CMK (cell line): ENCODE measurements around the gene ZCCHC13.
"Not testable (repeated sequence)": the region's sequence is repeated elsewhere in the genome, so short reads cannot be mapped to it uniquely, and the experiment has no call there.

ENCODE experiments used
- DNase-seq: peaks from one replicate; pipeline ENCODE4 v3.0.0-alpha.2; 2010; ENCODE audit warnings: low read depth

ZCCHC13 gene

DNA sequence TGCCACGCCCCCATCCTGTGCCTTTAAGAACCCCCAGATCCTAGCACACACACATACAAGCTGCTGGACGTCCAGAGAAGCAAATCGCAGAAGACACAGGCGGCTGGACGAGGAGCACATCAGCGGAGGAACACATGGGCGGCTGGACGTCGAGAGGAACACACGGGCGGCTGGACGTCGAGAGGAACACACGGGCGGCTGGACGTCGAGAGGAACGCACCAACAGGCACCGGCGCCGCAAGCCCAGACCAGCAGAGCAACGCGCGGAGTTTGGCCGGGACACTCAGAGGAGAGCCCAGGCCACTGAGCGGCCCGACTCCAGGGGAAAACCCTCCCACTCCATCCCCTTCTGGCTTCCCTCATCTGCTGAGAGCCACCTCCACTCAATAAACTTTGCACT, 17.2 kb downstream of the ZCCHC13 start:
- DNase-seq: no peak

DNA sequence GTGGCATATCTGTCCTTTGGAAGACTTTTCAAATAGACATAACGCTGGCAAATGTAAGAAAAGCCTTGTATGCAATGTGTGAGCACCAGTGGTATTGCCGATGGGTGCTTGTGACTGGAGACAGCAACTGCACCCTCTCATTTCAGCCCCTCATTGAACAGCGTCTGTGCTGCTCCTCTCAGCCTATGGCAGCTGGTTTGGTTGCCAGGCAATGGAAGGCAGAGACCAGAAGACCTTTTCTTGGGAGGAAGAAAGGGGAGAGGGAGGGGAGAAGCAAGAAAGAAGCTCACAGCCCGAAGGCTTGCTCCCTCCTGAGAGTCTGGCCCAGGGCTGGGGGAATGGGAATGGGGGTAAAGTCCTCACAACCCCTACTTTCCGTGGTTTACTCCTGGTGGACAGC, 20.2 kb downstream of the ZCCHC13 start:
- no peak for DNase-seq

DNA sequence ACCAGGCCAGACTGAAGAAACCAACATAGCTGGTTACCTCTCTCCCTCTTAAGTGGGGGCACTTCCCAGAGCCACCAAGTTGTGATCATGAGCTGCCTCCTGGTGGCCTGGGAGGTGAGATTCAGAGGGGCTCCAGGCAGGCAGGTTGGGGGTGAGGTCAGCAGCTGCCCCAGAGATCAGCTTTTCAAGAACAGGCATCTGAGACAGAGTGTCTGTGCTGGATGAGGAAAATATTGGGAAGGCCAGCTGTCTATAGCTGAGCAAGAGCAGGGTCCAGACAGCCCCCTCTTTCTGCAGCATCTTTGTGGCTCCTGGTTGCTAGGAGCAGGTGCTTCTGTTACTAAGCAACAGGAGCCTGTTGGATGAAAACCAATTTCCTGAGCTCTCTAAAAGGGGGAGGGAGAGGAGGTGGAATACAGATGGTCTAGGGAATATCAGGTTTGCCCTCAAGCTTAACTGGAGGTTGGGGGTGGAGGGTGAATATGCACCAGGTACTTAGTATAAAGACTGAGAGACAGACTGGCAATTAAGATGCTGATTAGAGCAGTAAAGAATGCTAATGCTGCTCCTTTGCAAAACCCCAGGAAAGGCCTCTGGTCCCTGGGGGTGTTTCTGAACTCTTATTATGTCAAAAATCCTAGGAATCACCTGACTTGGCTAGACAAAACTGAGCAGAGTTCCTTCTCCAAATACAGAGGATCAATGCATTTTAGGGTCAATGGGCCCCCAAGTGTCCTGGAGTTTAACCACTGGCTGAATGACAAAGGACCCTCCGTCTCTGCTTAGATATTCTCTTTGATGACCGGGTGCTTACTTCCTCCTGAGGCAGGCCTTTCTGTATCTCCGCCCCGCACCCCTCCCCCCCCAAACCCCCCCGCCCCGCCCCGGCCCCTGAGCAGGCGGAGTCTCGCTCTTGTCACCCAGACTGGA, 21.4 kb downstream of the ZCCHC13 start:
- DNase-seq: no peak

DNA sequence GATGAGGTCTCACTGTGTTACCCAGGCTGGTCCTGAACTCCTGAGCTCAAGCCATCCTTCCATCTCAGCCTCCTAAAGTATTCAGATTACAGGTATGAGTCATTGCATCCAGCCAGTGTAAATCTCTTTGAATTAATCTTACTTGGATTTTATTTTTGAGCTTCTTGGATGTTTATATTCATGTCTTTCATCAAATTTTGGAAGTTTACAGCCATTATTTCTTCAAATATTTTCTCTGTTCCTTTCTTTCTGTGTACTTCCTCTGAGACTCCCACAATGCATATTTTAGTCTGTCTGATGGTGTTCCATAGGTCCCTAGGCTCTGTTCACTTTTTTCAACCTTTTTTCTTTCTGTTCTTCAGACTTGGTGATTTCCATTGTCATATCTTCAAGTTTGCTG, 34.9 kb downstream of the ZCCHC13 start:
- DNase-seq: no peak

DNA sequence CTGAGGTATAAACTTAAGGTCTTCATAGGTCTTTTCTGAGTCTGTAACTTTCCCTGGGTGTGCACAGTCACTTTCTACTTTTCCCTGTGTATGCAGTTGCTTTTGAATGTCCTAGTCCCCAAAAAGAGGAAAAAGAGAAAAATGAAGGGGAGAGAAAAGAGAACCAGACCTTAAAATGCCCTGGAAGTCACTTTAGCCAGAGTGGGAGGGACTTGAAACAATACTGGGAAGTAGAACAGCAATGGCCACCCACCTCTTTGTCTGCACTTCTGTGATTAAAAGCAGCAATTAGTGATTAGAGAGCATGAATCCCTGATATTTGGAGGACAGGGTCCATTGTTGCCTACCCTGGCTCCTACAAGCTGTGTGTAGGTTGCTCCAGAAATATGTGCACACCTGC, 36.1 kb downstream of the ZCCHC13 start:
- DNase-seq: no peak

DNA sequence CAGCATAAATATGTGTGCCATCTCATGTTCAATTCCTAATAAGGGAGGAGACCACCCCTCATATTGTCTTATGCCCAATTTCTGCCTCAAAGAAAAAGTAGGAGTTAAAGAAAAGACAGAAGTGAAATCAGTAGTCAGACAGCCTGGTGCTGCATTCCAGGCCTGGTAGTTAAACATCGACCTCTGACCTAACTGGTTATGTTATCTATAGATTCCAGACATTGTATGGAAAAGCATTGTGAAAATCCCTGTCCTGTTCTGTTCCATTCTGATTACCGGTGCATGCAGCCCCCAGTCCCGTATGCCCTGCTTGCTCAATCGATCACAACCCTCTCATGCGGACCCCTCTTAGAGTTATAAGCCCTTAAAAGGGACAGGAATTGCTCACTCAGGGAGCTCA, 38.2 kb downstream of the ZCCHC13 start:
- not testable (repeated sequence) for DNase-seq

DNA sequence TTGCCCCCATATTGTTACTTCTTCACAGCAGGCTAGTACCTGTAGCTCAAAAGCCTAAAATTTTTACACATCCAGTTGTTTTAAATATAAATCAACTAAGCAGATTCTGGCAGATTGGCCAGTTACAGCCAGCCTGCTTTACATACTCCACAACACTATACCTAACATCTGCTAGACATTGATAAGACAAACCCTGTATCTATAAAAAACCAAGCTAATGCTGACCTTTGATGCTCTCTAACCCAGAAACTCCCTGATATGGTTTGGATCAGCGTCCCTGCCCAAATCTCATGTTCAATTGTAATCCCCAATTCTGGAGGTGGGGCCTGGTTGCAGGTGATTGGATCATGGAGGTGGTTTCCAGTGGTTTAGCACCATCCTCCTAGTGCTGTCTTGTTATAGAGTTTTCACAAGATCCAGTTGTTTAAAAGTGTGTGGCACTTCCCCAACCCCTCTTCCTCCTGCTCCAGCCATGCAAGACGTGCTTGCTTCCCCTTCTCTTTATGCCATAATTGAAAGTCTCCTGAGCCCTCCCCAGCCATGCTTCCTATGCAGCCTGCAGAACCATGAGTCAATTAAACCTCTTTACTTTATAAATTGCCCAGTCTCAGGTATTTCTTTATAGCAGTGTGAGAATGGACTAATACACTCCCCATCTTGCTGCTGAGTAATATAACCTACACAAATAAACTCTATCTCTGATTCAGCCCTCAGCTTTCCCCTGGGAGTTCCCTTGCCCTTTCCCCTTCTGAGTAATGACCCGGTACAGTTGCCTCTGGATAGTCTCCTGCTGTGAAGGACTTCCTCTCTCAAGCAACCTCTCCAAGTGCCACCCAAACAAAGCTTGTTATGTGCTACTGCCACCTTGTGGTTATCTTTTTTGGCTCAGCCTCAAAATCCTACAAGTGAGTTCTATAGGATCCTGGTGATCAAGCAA, 39.6 kb downstream of the ZCCHC13 start:
- DNase-seq: peak; percentile 43

DNA sequence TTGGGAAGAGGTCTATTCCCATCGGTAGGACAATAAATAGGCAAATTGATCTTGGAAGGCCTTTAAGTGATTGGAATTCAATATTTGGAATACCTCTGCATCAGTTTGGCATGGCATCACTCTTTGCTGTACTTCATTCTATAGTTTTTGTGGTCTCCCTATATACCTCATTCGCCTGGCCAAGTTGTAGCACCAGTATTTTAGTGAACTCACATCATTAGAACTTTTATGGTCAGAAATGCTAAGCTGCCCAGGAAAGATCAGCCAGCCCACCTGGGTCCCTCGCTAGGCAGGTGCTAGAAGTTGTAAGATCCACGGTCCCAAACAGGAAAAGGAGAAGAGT, 40.3 kb downstream of the ZCCHC13 start:
- no peak for DNase-seq

DNA sequence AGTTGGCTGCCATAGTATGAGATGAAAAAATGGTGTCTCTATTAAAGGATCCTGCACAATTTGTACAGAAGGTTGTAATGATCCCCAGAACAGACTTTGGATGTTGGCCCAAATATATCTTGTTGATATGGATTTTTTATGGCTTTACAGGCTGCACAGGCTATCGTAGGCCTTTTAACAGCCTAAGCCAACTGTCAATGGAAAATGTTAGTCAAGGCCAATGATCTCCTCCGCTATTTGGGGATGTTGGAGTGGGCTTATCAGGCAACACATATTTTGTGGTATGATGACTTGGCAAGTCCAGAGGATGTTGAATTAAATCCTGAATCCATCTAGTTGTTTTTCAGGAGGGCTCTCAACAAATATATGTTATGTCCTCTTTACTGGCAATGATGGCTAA, 42.1 kb downstream of the ZCCHC13 start:
- no peak for DNase-seq

DNA sequence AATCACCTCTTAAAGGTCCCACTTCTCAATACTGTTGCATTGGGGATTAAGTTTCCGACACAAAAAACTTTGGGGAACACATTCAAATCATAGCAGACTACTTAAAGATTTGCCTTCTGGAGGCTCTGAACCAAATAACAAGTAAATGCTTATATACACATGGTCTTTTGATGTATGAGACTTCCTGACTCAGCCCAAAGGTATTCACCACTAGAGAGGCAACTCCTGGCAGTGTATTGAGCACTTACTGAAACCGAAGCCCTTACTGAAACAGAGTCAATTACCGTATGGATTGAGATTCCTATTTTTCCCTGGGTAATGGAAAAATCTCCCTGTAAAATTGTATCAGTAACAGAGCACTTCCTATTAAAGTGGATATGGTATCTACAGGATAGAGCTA, 45.4 kb downstream of the ZCCHC13 start:
- no peak for DNase-seq

DNA sequence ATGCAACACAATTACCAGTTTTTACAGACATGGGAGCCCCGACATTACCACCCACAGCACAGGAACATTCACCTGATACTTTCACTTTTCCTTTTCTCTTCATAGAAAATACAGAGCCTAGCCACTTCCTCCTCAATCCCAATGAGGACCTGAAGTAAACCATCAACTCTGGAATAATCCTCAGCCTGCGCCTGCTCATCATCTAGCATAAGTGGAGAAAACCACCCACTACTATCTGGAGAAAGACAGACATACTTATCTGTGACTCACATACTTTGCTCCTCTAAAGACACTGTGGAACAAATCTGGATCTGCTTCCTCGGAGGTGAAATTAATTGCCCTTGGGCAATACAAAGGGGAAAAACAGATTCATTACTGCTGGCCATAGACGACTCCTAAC, 47.8 kb downstream of the ZCCHC13 start:
- no peak for DNase-seq

DNA sequence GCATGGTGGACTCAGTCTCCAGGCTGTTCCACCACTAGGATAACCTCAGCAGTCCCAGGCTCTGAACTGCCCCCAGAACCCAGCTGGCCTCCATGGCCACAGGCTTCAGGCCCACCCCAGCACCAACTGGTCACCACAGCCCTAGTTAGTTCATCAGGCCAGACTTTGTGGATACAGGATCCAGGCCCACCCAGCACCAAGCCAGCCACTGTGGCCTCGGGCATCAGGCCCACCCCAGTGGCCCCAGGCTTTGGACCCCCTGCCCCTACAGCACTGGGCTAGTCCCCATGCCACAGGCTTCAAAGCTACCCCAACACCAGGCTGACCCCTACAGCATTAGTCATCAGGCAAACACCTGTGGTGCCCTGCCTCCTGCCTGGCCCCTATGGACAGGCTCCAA, 50.0 kb downstream of the ZCCHC13 start:
- no peak for DNase-seq
